ENCODE results near the gene GBA2.

DNA sequence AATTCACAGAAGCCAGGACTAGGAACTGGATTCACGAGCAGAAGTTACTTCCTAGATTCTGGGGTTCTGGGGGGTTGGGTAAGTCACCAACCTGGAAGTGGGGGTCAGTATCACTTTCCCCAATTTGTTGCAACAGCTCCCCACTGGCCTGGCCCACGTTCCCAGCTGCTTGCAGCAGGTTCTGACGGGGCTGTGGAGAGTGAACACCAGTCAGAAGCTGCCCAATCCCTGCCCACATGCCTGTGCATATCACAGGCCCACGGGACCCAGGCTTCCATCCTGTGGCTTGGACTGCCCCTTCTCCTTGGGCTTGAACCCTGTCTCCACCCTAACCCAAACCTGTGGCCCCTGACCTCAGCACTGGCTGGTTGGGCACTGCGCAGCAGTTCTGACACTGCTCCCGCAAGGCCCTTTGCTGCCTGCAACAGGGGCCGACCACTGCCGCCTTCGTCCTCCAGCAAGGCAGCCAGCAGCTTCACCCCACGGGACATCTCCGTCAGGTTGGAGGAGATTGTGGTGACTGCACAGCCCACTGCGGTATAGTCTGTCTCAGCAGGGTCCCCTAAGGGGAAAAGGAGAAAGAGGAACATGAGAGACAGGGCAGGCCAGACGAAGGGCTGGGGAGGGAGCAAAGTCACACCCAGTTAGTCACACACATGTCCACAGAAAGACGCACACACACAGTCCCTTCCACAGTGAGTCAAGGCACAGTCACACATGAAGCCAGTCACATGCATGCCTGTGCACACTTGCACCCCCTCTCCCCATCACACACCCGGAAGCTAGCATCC is 30.1 kb downstream of the GBA2 start:
- TF ChIP-seq, protein P1, sequence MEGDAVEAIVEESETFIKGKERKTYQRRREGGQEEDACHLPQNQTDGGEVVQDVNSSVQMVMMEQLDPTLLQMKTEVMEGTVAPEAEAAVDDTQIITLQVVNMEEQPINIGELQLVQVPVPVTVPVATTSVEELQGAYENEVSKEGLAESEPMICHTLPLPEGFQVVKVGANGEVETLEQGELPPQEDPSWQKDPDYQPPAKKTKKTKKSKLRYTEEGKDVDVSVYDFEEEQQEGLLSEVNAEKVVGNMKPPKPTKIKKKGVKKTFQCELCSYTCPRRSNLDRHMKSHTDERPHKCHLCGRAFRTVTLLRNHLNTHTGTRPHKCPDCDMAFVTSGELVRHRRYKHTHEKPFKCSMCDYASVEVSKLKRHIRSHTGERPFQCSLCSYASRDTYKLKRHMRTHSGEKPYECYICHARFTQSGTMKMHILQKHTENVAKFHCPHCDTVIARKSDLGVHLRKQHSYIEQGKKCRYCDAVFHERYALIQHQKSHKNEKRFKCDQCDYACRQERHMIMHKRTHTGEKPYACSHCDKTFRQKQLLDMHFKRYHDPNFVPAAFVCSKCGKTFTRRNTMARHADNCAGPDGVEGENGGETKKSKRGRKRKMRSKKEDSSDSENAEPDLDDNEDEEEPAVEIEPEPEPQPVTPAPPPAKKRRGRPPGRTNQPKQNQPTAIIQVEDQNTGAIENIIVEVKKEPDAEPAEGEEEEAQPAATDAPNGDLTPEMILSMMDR (conservative IDR thresholded peaks at IDR 0.05 in 1 of 2, IDR thresholded peaks at IDR 0.05 in 1 of 2; ENCODE audit: extremely low read depth in 1 of 2, insufficient read depth in 1 of 2, low read depth in 1 of 2, low read length in 2 of 2), result no peak
- no peak for TF ChIP-seq EZH2 (IDR thresholded peaks at IDR 0.05; ENCODE audit: borderline replicate concordance, low read length)

Measured in mammary epithelial cell (primary cell).